HCT116 (cell line): ENCODE measurements around the gene SMTNL2.

Experiments used
- ATF3 ChIP-seq: IDR thresholded peaks from 2 replicates; pipeline ENCODE4 v1.6.1; 2012
- CTCF ChIP-seq, 3 experiments: fragments of 200-600 bp in 1 of 3; sonication (generic) in 1 of 3; IDR thresholded peaks in 2 of 3; conservative IDR thresholded peaks in 1 of 3; 2 replicates each; pipeline ENCODE4 v1.5.1; 2012 to 2017; ENCODE audit warnings: low read depth in 2 of 3, low read length in 2 of 3, antibody characterized with exemption in 1 of 3, borderline replicate concordance in 1 of 3, control low read depth in 1 of 3, mild to moderate bottlenecking in 1 of 3, mixed read lengths in 1 of 3, mixed run types in 1 of 3, moderate library complexity in 1 of 3; ENCODE audit not compliant: insufficient read depth in 1 of 3
- JUND ChIP-seq: IDR thresholded peaks from 2 replicates; pipeline ENCODE4 v1.6.1; 2012
- MAX ChIP-seq: IDR thresholded peaks from 2 replicates; pipeline ENCODE4 v1.6.1; 2012
- POLR2A ChIP-seq: IDR thresholded peaks from 2 replicates; pipeline ENCODE4 v1.7.0; 2011; ENCODE audit warnings: borderline replicate concordance; ENCODE audit not compliant: insufficient read depth, insufficient read length; ENCODE audit errors: extremely low read depth
- POLR2AphosphoS5 ChIP-seq: IDR thresholded peaks from 2 replicates; pipeline ENCODE4 v1.6.1; 2011; ENCODE audit warnings: mild to moderate bottlenecking, low read depth, low read length, moderate library complexity
- RAD21 ChIP-seq: IDR thresholded peaks from 2 replicates; pipeline ENCODE4 v1.6.1; 2012; ENCODE audit warnings: low read depth, mild to moderate bottlenecking
- REST ChIP-seq: IDR thresholded peaks from 2 replicates; pipeline ENCODE4 v1.6.1; 2012; ENCODE audit warnings: low read depth
- ZBTB33 ChIP-seq: IDR thresholded peaks from 2 replicates; pipeline ENCODE4 v1.6.1; 2011; ENCODE audit warnings: mild to moderate bottlenecking, low read length, moderate library complexity; ENCODE audit not compliant: insufficient replicate concordance; ENCODE audit errors: extremely low read depth
- ZFX ChIP-seq: fragments of 450-650 bp; IDR thresholded peaks from 2 replicates; pipeline ENCODE4 v1.6.1; 2017

- no peak for TF ChIP-seq CTCF (IDR thresholded peaks at IDR 0.05 in 2 of 3, conservative IDR thresholded peaks at IDR 0.05 in 1 of 3; ENCODE audit: borderline replicate concordance in 1 of 3, insufficient read depth in 1 of 3, low read depth in 2 of 3, low read length in 2 of 3)
- no peak for TF ChIP-seq POLR2A
- TF ChIP-seq POLR2AphosphoS5, result no peak
- TF ChIP-seq RAD21, result no peak
- TF ChIP-seq ZFX, result no peak
- no peak for TF ChIP-seq REST
- no peak for TF ChIP-seq MAX
- TF ChIP-seq JUND, result no peak
- no peak for TF ChIP-seq ZBTB33
- TF ChIP-seq ATF3, result no peak
Observed at GRCh38 chr17:4610656-4611055, 26.3 kb downstream of the SMTNL2 start.
